GM19467 (cell line): ENCODE measurements around the gene SGCA.
A peak's percentile ranks its signal among the peaks of the same experiment; 100 is the strongest.

Source experiments
- ATAC-seq: cut with Tn5 transposase; IDR thresholded peaks from one replicate; pipeline ENCODE4 v1.9.1; 2021; ENCODE audit warnings: mild to moderate bottlenecking, moderate library complexity; ENCODE audit not compliant: unreplicated experiment

The SGCA gene

GRCh38 chr17:50165867-50166517 is at the start of gene SGCA:
SGCA (plus strand) TSS chr17:50166005; CDS start chr17:50166041, 36 bp downstream.
- no peak for ATAC-seq

- ATAC-seq, result peak; percentile 70
These were observed 48.4 kb upstream of the SGCA start for GRCh38 chr17:50117202-50118051.

DNA sequence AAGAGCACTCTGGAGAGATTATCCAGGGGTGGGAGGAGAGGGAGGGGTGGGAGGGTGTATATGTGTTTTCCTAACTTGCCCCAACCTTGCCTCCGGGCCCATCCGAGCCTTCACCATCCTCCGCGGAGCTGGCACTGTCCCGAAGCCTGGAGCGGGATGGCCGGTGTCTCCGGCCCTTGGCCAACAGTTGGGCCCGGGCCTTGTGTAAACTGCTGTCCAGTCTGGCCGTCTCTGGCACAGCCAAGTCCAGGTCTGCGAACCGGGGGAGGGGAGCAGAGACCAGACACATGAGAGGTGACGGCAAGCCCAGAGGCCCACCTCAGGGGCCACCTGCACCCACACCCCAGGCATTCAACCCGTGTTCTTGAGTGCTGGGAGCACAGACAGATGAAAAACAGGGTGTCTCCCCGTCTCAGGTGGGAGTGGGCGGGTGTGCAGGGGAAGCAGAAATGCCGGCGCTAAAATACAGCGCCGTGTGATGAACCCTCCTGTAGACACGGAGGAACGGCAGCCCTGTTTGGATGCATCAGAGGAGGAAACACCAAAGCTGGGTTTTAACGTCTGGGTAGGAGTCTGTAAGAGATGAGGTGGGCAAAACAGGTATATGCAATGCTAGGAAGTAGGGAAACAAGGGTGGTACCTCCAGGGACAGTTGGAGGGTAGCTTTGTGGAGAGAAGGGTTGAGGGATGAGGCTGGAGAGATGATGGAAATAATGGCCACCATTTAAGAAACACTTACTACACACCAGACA is 47.6 kb upstream of the SGCA start:
- no peak for ATAC-seq

GRCh38 chr17:50118828-50119218 is 47.0 kb upstream of the SGCA start:
- ATAC-seq, result no peak

DNA sequence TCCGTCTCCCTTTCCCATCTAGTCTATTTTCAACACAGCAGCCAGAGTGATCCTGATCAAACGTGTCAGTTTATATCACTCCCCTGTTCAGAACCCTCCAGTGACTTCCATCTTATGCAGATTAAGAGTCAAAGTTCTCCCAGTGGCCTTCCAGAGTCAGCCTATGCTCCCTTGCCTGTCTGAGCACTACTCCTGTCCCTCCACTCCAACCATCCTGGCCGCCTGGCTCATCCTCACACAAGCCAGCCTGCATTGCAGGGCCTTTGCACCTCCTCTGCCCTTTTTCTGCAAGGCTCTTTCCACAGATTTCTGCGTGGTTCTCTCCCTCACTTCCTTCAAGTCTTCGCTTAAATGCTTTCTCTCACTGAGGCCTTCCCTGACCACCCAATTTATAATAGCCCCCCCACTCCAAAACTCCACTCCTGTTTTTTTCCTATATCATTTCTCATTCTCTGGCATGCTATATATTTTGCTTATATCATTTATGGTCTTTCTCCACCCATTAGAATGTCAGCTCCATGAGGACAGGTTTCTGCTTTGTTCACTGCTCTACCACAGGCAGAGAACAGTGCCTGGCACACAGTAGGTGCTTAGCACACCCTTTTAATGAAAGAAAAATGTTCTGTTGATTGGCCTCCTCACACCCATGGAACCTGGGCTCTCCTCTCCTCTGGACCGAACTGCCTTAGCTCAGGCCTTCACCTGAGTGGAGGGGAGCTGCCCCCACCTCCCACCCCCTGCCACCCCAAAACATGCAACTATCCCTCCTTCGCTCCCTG is 45.1 kb upstream of the SGCA start:
- no peak for ATAC-seq

GRCh38 chr17:50122945-50123344 is 42.9 kb upstream of the SGCA start:
- no peak for ATAC-seq

DNA sequence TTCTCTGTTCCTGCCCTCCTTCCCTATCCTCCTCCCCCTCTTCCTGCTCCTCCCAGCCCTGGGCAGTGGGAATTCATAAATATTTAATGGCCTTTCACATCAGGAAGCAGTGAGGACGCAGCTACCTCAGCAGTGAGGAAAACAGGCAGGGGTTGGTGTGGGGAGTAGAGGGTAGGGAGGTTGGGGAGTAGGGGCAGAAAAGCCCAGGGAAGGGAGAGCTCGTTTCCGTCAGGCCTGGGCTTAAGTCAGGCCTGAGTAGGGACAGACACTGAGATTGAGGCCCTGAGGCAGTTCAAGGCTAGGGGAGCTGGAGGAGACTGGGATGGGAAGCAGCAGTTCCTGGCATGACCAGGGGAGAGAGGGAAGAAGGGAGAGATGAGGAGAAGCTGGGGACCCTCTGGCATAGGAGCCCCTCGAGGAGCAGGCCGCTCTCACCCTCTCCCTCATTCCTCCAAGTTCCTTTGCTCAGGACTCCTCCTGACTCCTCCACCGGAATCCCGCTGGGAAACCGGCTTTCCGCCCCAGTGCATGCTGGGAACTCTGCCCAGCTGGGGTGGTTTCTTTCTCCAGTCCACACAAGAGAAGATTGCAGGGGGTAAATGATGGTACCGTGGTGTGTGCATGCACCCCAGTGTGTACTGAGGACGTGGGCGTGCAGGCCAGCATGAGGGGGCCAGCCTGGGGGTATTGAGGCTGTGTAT is 42.0 kb upstream of the SGCA start:
- ATAC-seq, result no peak

DNA sequence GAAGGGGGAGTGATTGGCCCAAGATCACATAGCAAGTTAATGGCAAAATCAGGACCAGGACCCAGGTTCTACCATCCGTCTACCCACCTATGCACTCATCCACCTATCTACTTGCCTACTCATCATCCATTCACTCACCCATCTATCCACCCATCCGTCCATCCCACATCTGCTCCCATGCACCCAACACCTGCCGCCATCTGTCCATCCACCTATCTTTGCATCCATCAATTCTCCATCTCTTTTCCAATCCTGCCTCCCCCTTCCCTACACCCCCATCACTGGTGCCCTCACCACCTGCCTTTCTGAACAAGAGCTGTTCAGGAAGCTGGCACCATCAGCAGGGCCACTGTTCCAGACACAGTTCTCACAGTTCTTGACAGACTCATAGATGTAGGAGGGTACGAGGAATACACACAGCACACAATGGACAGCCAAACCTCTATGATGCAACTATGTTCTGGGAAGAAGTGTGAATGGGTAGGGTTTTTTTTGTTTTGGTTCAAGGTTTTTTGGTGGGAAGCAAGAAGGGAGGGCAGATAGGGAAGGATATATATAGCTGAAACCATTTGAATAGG is 40.3 kb upstream of the SGCA start:
- no peak for ATAC-seq

DNA sequence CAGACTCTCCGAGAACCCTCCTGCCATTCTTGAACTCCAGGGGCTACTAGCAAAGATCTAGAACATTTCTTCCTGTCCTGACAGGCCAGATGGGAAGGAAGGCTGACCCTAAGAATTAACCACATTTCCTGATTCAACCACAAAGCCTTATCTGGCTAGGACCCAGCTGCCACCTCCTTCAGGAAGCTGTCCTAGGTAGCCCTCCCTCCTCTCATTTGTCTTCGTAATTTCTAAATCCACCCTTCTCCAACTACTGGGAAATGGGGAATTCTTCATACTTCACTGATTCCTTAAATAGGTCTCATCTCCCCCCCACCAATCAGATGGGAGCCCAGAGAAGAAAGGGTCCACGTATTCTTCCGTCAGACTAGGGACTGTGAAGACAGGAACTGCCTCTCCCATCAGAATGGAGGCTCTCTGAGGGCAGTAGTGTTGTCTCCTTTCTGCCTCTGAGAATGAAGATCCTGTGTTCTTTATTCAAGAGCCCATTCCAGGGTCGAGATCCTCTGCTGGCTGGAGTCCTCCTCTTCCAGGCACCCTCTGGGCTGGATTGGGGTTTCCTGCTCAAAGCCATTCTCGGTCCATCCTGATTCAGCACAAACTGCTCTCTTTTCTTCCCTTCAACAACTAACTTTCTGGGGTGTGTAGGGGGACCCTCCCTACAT is 38.0 kb upstream of the SGCA start:
- no peak for ATAC-seq

GRCh38 chr17:50128441-50129352 is 37.1 kb upstream of the SGCA start:
- ATAC-seq, result no peak

- no peak for ATAC-seq
These were observed 36.5 kb upstream of the SGCA start for GRCh38 chr17:50129353-50129727.

- ATAC-seq, result no peak
These were observed 35.9 kb upstream of the SGCA start, which contains the start of gene SAMD14 for GRCh38 chr17:50129728-50130558. SAMD14 (minus strand) TSS chr17:50130160; CDS start chr17:50124959, 5,201 bp downstream.

DNA sequence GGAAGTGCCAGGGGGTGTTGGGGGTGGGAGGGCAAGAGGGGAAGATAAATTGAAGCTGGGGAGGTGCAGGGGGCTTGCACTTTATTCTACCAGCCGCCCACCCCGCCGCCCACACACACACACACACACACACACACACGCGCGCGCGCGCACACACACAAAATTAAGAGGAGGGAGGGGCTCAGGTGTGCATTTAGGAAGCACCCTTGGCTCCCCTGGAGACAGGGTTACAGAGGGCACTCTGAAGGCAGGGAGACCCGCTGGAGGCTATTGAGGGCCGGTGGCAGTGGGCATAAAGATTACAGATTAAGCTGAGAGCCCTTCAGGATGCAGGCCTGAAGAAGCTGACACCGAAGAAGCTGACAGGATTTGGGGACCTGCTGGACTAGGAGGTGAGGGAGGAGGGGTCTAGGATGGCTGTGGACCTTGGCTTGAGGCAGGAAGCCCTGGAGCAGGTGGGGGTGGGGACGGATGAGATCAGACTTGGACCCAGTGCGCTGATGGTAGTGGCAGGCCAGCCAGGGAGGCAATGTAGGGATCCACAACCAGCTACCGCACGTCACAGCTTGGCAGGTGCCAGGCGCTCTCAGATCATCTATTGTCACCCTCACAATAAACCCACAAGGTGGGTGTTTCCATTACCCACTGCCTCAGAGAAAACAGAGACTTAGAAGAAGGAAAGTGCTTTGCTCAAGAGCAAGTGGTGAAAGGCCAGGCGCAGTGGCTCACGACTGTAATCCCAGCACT is 35.1 kb upstream of the SGCA start:
- no peak for ATAC-seq

DNA sequence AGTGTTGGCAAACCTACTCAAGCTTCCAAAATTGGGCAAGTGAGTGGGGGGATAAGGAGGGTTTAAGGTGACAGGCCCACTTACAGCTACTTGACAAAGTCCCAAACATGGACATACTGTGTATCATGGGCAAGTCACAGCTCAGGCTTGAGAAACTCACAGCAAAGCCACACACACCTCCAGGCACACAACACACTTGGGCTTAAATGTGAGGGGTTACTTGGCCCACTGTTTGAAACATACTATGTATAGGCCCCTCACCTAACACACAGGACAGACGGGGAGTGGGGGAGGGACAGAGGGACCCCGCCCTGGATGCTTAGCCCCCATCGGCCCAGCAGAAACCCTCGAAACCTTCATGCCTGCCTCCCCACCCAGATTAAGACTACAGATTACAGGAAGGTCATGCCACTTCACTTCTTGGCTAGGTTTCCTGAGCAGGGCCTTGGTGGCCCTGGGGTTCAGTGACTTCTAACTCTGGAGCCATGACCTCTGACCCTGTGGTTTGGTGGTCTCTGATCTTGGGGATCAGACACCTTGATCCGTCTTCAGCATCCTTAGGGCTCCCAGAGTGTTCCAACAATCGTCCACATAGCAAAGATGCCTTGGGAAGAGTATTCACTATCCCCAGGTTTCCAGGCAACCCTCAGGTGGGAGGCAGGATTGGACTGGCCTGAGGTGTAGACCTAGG is 33.6 kb upstream of the SGCA start:
- no peak for ATAC-seq

GRCh38 chr17:50133028-50133768 is 32.6 kb upstream of the SGCA start:
- ATAC-seq, result no peak

- no peak for ATAC-seq
These were observed 32.1 kb upstream of the SGCA start for GRCh38 chr17:50133769-50134099.
